Type B pancreatic cell (in vitro differentiated cells): ENCODE measurements around the gene ZNF74. TPM values are rescaled to one million over a fixed set of nuclear protein-coding genes. Genes with fewer than 3 reads are reported as not detected.

Experiments used
- DNase-seq: peaks from one replicate; pipeline ENCODE4 v3.0.0; 2021; ENCODE audit warnings: mixed read lengths; ENCODE audit not compliant: unreplicated experiment; ENCODE audit errors: extremely low spot score
- H3K27ac Mint-ChIP-seq: 2 replicates; pipeline ENCODE4 v1.8.0; 2021; ENCODE audit warnings: mild to moderate bottlenecking, mixed read lengths
- H3K27me3 Mint-ChIP-seq: 2 replicates; pipeline ENCODE4 v1.8.0; 2021; ENCODE audit warnings: mixed read lengths
- H3K36me3 Mint-ChIP-seq: 2 replicates; pipeline ENCODE4 v1.8.0; 2021; ENCODE audit warnings: mixed read lengths
- H3K4me1 Mint-ChIP-seq: one replicate; pipeline ENCODE4 v1.8.0; 2021; ENCODE audit warnings: mixed read lengths; ENCODE audit not compliant: unreplicated experiment
- H3K4me3 Mint-ChIP-seq: 2 replicates; pipeline ENCODE4 v1.8.0; 2021; ENCODE audit warnings: mild to moderate bottlenecking, mixed read lengths
- H3K9me3 Mint-ChIP-seq: 2 replicates; pipeline ENCODE4 v1.8.0; 2021; ENCODE audit warnings: mixed read lengths
- CTCF ChIP-seq: fragments of 200-600 bp; sonication (generic); conservative IDR thresholded peaks from 2 replicates; pipeline ENCODE4 v1.5.0; 2021; ENCODE audit warnings: antibody characterized with exemption, mild to moderate bottlenecking
- total RNA-seq: library from RNA; stranded (reverse); gene quantifications from 2 replicates; pipeline ENCODE4 v1.2.1, GENCODE V29; 2021; ENCODE audit warnings: low replicate concordance

ZNF74 gene
- total RNA-seq, 1 donor from 2014 or later: 39.5 TPM

- no peaks in the 10 kb centered on the region for H3K9me3 Mint-ChIP-seq
- H3K27me3 Mint-ChIP-seq: no peaks in the 10 kb centered on the region
- H3K4me1 Mint-ChIP-seq: peaks cover under 1% of the 10 kb centered on the region
- DNase-seq: no peak
- H3K36me3 Mint-ChIP-seq: peaks cover 17% of the 10 kb centered on the region
- no peak for TF ChIP-seq CTCF
- H3K4me3 Mint-ChIP-seq: no peak overlapping the region
- H3K27ac Mint-ChIP-seq: no peak overlapping the region
Measured at GRCh38 chr22:20403779-20404140, 9.8 kb downstream of the ZNF74 start.

GRCh38 chr22:20404881-20405280 is 10.9 kb downstream of the ZNF74 start:
- H3K27me3 Mint-ChIP-seq: no peaks in the 10 kb centered on the region
- H3K4me3 Mint-ChIP-seq: no peak overlapping the region
- peak; percentile 37 for DNase-seq
- peaks cover 14% of the 10 kb centered on the region for H3K36me3 Mint-ChIP-seq
- H3K27ac Mint-ChIP-seq: no peak overlapping the region
- no peaks in the 10 kb centered on the region for H3K9me3 Mint-ChIP-seq
- no peak for TF ChIP-seq CTCF
- H3K4me1 Mint-ChIP-seq: no peaks in the 10 kb centered on the region

GRCh38 chr22:20405291-20405930 is 11.5 kb downstream of the ZNF74 start:
- H3K27me3 Mint-ChIP-seq: no peaks in the 10 kb centered on the region
- TF ChIP-seq CTCF: no peak
- peak; percentile 63 for DNase-seq
- H3K4me1 Mint-ChIP-seq: peaks cover 3% of the 10 kb centered on the region
- no peak overlapping the region for H3K27ac Mint-ChIP-seq
- H3K9me3 Mint-ChIP-seq: no peaks in the 10 kb centered on the region
- H3K4me3 Mint-ChIP-seq: no peak overlapping the region
- peaks cover 15% of the 10 kb centered on the region for H3K36me3 Mint-ChIP-seq

GRCh38 chr22:20405931-20406685 is 12.2 kb downstream of the ZNF74 start:
- DNase-seq: peak; percentile 68
- Mint-ChIP-seq H3K27ac (no peak overlapping the region), H3K27me3 (no peaks in the 10 kb centered on the region), H3K4me1 (peaks cover 6% of the 10 kb centered on the region), H3K36me3 (peaks cover 16% of the 10 kb centered on the region), H3K4me3 (no peak overlapping the region), H3K9me3 (no peaks in the 10 kb centered on the region)
- no peak for TF ChIP-seq CTCF

GRCh38 chr22:20406686-20407408 is 12.9 kb downstream of the ZNF74 start:
- H3K4me3 Mint-ChIP-seq: no peak overlapping the region
- H3K4me1 Mint-ChIP-seq: peaks cover 8% of the 10 kb centered on the region
- H3K27me3 Mint-ChIP-seq: no peaks in the 10 kb centered on the region
- H3K36me3 Mint-ChIP-seq: peaks cover 16% of the 10 kb centered on the region
- no peak for TF ChIP-seq CTCF
- no peak overlapping the region for H3K27ac Mint-ChIP-seq
- DNase-seq: peak; percentile 64
- no peaks in the 10 kb centered on the region for H3K9me3 Mint-ChIP-seq
